CD14-positive monocyte (primary cell): ENCODE results near the gene AGAP1. TPM values are rescaled to one million over a fixed set of nuclear protein-coding genes. Genes with fewer than 3 reads are reported as not detected.

Source experiments
- DNase-seq, 3 donors: peaks; one replicate each; pipeline ENCODE4 v3.0.0-alpha.2; 2011 to 2022
- H2AFZ ChIP-seq: 2 replicates; pipeline ENCODE4 v1.6.0; 2012; ENCODE audit warnings: mild to moderate bottlenecking, low read depth, low read length, inconsistent platforms; ENCODE audit not compliant: insufficient read depth, poor library complexity, severe bottlenecking
- H3K27ac ChIP-seq, 2 donors: 1 replicate in 1 of 2; 2 replicates in 1 of 2; pipeline ENCODE4 v1.5.1; 2012 to 2013; ENCODE audit warnings: low read length in 2 of 2, control low read depth in 1 of 2, inconsistent platforms in 1 of 2, low read depth in 1 of 2, mild to moderate bottlenecking in 1 of 2
- H3K27me3 ChIP-seq, 2 donors: one replicate each; pipeline versions ENCODE4 v1.6.0 to v1.6.1; 2011 to 2013; ENCODE audit warnings: low read length in 2 of 2; ENCODE audit not compliant: control insufficient read depth in 2 of 2, insufficient read depth in 2 of 2
- H3K36me3 ChIP-seq, 2 donors: replicated peaks in 1 of 2; 1 replicate in 1 of 2; 2 replicates in 1 of 2; pipeline versions ENCODE4 v1.5.1 to v1.6.1; 2012 to 2013; ENCODE audit warnings: low read length in 2 of 2, control low read depth in 1 of 2, inconsistent platforms in 1 of 2, mild to moderate bottlenecking in 1 of 2; ENCODE audit not compliant: insufficient read depth in 2 of 2, control insufficient read depth in 1 of 2
- H3K4me1 ChIP-seq, 2 donors: 1 replicate in 1 of 2; 2 replicates in 1 of 2; pipeline versions ENCODE4 v1.5.1 to v1.6.1; 2012 to 2013; ENCODE audit warnings: low read length in 2 of 2, control low read depth in 1 of 2, inconsistent platforms in 1 of 2, mild to moderate bottlenecking in 1 of 2, moderate library complexity in 1 of 2; ENCODE audit not compliant: insufficient read depth in 2 of 2, control insufficient read depth in 1 of 2
- H3K4me2 ChIP-seq: replicated peaks from 2 replicates; pipeline ENCODE3; 2012; ENCODE audit warnings: low read length, moderate library complexity, mild to moderate bottlenecking; ENCODE audit not compliant: poor library complexity, severe bottlenecking; ENCODE audit errors: extremely low read depth
- H3K4me3 ChIP-seq, 3 experiments: fragments of 200-600 bp in 1 of 3; sonication (generic) in 1 of 3; replicated peaks in 1 of 3; 1 replicate in 2 of 3; 2 replicates in 1 of 3; pipeline ENCODE4 v1.5.1; 2011 to 2013; ENCODE audit warnings: low read length in 3 of 3, mild to moderate bottlenecking in 3 of 3, control low read depth in 2 of 3, low read depth in 2 of 3, inconsistent platforms in 1 of 3, moderate library complexity in 1 of 3
- H3K79me2 ChIP-seq: 2 replicates; pipeline ENCODE4 v1.6.0; 2012; ENCODE audit warnings: mild to moderate bottlenecking, control low read depth, inconsistent platforms, low read length, moderate library complexity; ENCODE audit not compliant: insufficient read depth
- H3K9ac ChIP-seq: 2 replicates; pipeline ENCODE4 v1.6.0; 2017; ENCODE audit warnings: low read length, mild to moderate bottlenecking; ENCODE audit not compliant: insufficient read depth, poor library complexity, severe bottlenecking
- H3K9me3 ChIP-seq, 2 donors: replicated peaks in 1 of 2; 1 replicate in 1 of 2; 2 replicates in 1 of 2; pipeline versions ENCODE4 v1.5.1 to v1.6.1; 2012 to 2013; ENCODE audit warnings: low read length in 2 of 2, control low read depth in 1 of 2; ENCODE audit not compliant: control insufficient read depth in 1 of 2, insufficient read depth in 1 of 2
- H4K20me1 ChIP-seq: 2 replicates; pipeline ENCODE4 v1.6.0; 2012; ENCODE audit warnings: mild to moderate bottlenecking, low read length, control low read depth, moderate library complexity; ENCODE audit not compliant: insufficient read depth
- H3K27ac Mint-ChIP-seq, 7 donors: one replicate each; pipeline ENCODE4 v1.8.0; 2020; ENCODE audit warnings: mild to moderate bottlenecking in 7 of 7, mixed read lengths in 7 of 7, moderate library complexity in 6 of 7, inconsistent platforms in 2 of 7
- H3K27me3 Mint-ChIP-seq, 3 donors: one replicate each; pipeline ENCODE4 v1.8.0; 2021 to 2022; ENCODE audit warnings: low read depth in 3 of 3, mild to moderate bottlenecking in 3 of 3, mixed read lengths in 3 of 3, moderate library complexity in 3 of 3, inconsistent platforms in 1 of 3
- H3K36me3 Mint-ChIP-seq, 2 donors: one replicate each; pipeline ENCODE4 v1.8.0; 2020; ENCODE audit warnings: mixed read lengths in 2 of 2, inconsistent platforms in 1 of 2, mild to moderate bottlenecking in 1 of 2
- H3K4me1 Mint-ChIP-seq: one replicate; pipeline ENCODE4 v1.8.0; 2020; ENCODE audit warnings: mild to moderate bottlenecking, mixed read lengths
- H3K4me3 Mint-ChIP-seq, 2 donors: one replicate each; pipeline ENCODE4 v1.8.0; 2020; ENCODE audit warnings: mild to moderate bottlenecking in 2 of 2, mixed read lengths in 2 of 2, moderate library complexity in 1 of 2
- H3K9me3 Mint-ChIP-seq, 7 donors: one replicate each; pipeline ENCODE4 v1.8.0; 2020 to 2022; ENCODE audit warnings: mixed read lengths in 7 of 7, mild to moderate bottlenecking in 6 of 7, moderate library complexity in 6 of 7, inconsistent platforms in 2 of 7
- CTCF ChIP-seq: fragments of 200-600 bp; IDR thresholded peaks from one replicate; pipeline ENCODE4 v1.8.0; 2022; ENCODE audit warnings: antibody characterized with exemption, mild to moderate bottlenecking
- WGBS: methylation state at CpG from one replicate; pipeline ENCODE4 v1.1.5; 2013; ENCODE audit warnings: missing lambda C conversion rate; ENCODE audit not compliant: insufficient coverage; 5-methylcytosine and 5-hydroxymethylcytosine counted together
- intact Hi-C, 2 donors: fragments of 100-400 bp; cut with micrococcal nuclease; formaldehyde crosslinking; loops; one replicate each; pipeline versions ENCODE4 v1.15.0 to v1.15.1; 2023
- polyA plus RNA-seq, 3 donors: library from polyadenylated mRNA; depleted of rRNA in 1 of 3; unstranded in 2 of 3; stranded (reverse) in 1 of 3; fragments of 300-500 nt in 2 of 3; fragments of >200 nt in 1 of 3; fragmentation: Illumina TruSeq in 2 of 3; gene quantifications; 1 replicate in 2 of 3; 2 replicates in 1 of 3; pipeline ENCODE4 v1.2.3, GENCODE V29; 2012 to 2021

The AGAP1 gene
- polyA plus RNA-seq, 3 donors = 0.12 TPM; not detected in 2

DNA sequence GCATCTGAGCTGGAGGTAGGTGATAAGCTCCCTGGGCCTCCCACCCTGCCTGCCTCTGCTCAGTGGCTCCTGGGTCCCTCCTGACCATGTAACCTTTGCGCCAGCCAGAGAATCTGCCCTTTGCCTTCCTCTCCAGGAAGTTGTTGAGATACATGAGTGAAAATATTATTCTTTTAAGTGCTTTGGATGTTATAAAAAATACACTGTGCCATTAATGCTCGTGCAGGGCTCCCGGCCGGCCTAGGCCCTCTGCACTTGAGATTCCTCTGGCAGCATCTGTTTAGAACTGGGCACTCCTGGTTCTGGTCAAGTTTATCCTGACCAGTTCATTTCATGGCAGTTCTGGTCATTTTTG is 18.8 kb downstream of the AGAP1 start:
- H3K27ac Mint-ChIP-seq = peak overlapping the region in 1 of 7 donors; percentile 54
- Histone ChIP-seq H2AFZ (no peak overlapping the region), H3K9me3 (peaks cover 0 to 4% of the 10 kb centered on the region in 2 donors), H3K4me2 (no peak overlapping the region), H3K79me2 (no peaks in the 10 kb centered on the region), H4K20me1 (no peaks in the 10 kb centered on the region), H3K9ac (no peak overlapping the region), H3K27me3 (no peaks in the 10 kb centered on the region), H3K27ac (no peak overlapping the region), H3K36me3 (no peaks in the 10 kb centered on the region), H3K4me3 (no peak overlapping the region), H3K4me1 (no peaks in the 10 kb centered on the region)
- intact Hi-C loops = no loop called here
- H3K4me3 Mint-ChIP-seq = no peak overlapping the region
- 91% methylated on average over 4 of the region's 4 CpGs for WGBS
- no peaks in the 10 kb centered on the region for H3K36me3 Mint-ChIP-seq
- no peak for TF ChIP-seq CTCF
- H3K9me3 Mint-ChIP-seq = peaks cover 0 to 18% (median 0%) of the 10 kb centered on the region in 7 donors
- H3K27me3 Mint-ChIP-seq = peaks cover 2 to 4% (median 2%) of the 10 kb centered on the region in 3 donors
- H3K4me1 Mint-ChIP-seq = no peaks in the 10 kb centered on the region
- no peak for DNase-seq

DNA sequence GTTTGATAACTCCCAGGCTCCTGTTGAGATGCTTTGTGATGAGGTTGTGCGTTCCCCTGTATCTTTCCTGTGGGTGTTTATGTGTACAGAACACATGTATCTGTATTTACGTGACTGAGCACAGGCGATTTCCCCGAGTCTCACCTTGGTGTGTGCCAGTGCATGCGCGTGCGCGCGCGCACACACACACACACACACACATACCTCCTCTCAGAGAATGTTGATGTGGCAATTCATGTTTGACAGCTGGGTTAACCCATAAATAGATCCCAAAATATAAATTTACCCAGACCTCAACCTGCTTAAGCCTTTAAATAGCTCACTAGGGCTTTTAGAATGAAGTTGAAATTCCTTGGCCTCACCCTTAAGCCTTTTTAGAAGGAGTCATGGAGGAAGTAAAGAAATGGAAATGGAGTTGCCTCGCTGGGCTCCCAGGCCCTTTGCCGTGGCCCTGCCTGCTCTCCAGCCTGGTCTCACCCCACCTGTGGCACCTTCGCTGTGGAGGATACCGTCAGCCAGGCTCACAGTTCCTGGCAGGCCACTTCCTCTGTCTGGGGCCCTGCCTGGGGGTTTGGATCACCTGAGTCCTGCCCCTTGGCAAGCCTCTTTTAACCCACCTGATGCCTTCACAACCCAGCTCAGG is 20.3 kb downstream of the AGAP1 start:
- Histone ChIP-seq H3K9me3 (peaks cover 0 to 4% of the 10 kb centered on the region in 2 donors), H3K27me3 (no peaks in the 10 kb centered on the region), H3K9ac (no peak overlapping the region), H3K4me1 (no peaks in the 10 kb centered on the region), H3K4me3 (no peak overlapping the region), H4K20me1 (no peaks in the 10 kb centered on the region), H2AFZ (no peak overlapping the region), H3K27ac (no peak overlapping the region), H3K4me2 (no peak overlapping the region), H3K79me2 (no peaks in the 10 kb centered on the region), H3K36me3 (no peaks in the 10 kb centered on the region)
- no peak overlapping the region for H3K27ac Mint-ChIP-seq
- H3K36me3 Mint-ChIP-seq = no peaks in the 10 kb centered on the region
- 86% methylated on average over 5 of the region's 14 CpGs for WGBS
- peaks cover 2 to 6% (median 4%) of the 10 kb centered on the region in 3 donors for H3K27me3 Mint-ChIP-seq
- TF ChIP-seq CTCF = no peak
- DNase-seq = no peak
- H3K4me1 Mint-ChIP-seq = no peaks in the 10 kb centered on the region
- intact Hi-C loops = no loop called here
- peaks cover 0 to 16% (median 0%) of the 10 kb centered on the region in 7 donors for H3K9me3 Mint-ChIP-seq
- no peak overlapping the region for H3K4me3 Mint-ChIP-seq
